Muscle of leg (tissue), 11 donors: ENCODE measurements around the gene UBL4A. TPM values are rescaled to one million over a fixed set of nuclear protein-coding genes. Genes with fewer than 3 reads are reported as not detected.

Experiments
- DNase-seq: peaks from one replicate; pipeline ENCODE4 v3.0.0; 2013
- H3K27ac ChIP-seq: one replicate; pipeline ENCODE4 v1.5.1; 2013; ENCODE audit warnings: mild to moderate bottlenecking, low read length, control low read depth
- H3K27me3 ChIP-seq: one replicate; pipeline ENCODE4 v1.6.1; 2013; ENCODE audit warnings: low read length; ENCODE audit not compliant: control insufficient read depth, insufficient read depth
- H3K36me3 ChIP-seq: one replicate; pipeline ENCODE4 v1.6.1; 2013; ENCODE audit warnings: low read length; ENCODE audit not compliant: control insufficient read depth, insufficient read depth
- H3K4me1 ChIP-seq: one replicate; pipeline ENCODE4 v1.6.1; 2013; ENCODE audit warnings: low read length; ENCODE audit not compliant: control insufficient read depth, insufficient read depth
- H3K4me3 ChIP-seq: one replicate; pipeline ENCODE4 v1.5.1; 2013; ENCODE audit warnings: low read length, control low read depth
- H3K9me3 ChIP-seq: replicated peaks from 2 replicates; pipeline ENCODE4 v1.6.1; 2013; ENCODE audit warnings: low read depth, low read length; ENCODE audit not compliant: control insufficient read depth
- WGBS: methylation state at CpG from one replicate; pipeline ENCODE4 v1.1.5; 2013; ENCODE audit warnings: missing lambda C conversion rate; ENCODE audit not compliant: insufficient coverage; 5-methylcytosine and 5-hydroxymethylcytosine counted together
- polyA plus RNA-seq, 8 donors: library from polyadenylated mRNA; unstranded; fragments of 120-200 nt; gene quantifications; one replicate each; pipeline versions ENCODE4 v1.2.1 to v1.2.3, GENCODE V29; 2013; ENCODE audit warnings: inconsistent platforms in 1 of 8, low replicate concordance in 1 of 8; ENCODE audit not compliant: insufficient read length in 8 of 8, insufficient read depth in 1 of 8
- total RNA-seq: library from RNA; stranded (reverse); fragments of 120-200 nt; gene quantifications from one replicate; pipeline ENCODE4 v1.2.4, GENCODE V29; 2013

Gene UBL4A
- total and polyA plus RNA-seq, 9 donors, result 20.3 to 27.8 (median 24.9) TPM

GRCh38 chrX:154464806-154465365 lies 21.5 kb downstream of the UBL4A start:
- Histone ChIP-seq H3K27me3 (no peaks in the 10 kb centered on the region), H3K4me3 (no peak overlapping the region), H3K27ac (no peak overlapping the region), H3K9me3 (peaks cover 3% of the 10 kb centered on the region), H3K4me1 (peaks cover 2% of the 10 kb centered on the region), H3K36me3 (peaks cover 63% of the 10 kb centered on the region)
- WGBS, result 93% methylated on average over 24 of the region's 28 CpGs
- no peak for DNase-seq

GRCh38 chrX:154463611-154464220 lies 22.7 kb downstream of the UBL4A start:
- peaks cover 55% of the 10 kb centered on the region for H3K36me3 ChIP-seq

GRCh38 chrX:154462396-154462795 lies 24.0 kb downstream of the UBL4A start:
- peaks cover 45% of the 10 kb centered on the region for H3K36me3 ChIP-seq
- no peak overlapping the region for H3K4me3 ChIP-seq
- H3K4me1 ChIP-seq, result peaks cover 9% of the 10 kb centered on the region
- 85% methylated on average over 7 of the region's 8 CpGs for WGBS
- H3K27me3 ChIP-seq, result no peaks in the 10 kb centered on the region
- H3K9me3 ChIP-seq, result peaks cover 2% of the 10 kb centered on the region
- H3K27ac ChIP-seq, result no peak overlapping the region
- no peak for DNase-seq

More at GRCh38 chrX:154463611-154464220, 22.7 kb downstream of the UBL4A start:
- no peak overlapping the region for H3K4me3 ChIP-seq
- 88% methylated on average over 28 of the region's 36 CpGs for WGBS
- peaks cover 2% of the 10 kb centered on the region for H3K9me3 ChIP-seq
- H3K27me3 ChIP-seq, result no peaks in the 10 kb centered on the region
- H3K4me1 ChIP-seq, result peaks cover 9% of the 10 kb centered on the region
- no peak for DNase-seq
- no peak overlapping the region for H3K27ac ChIP-seq

GRCh38 chrX:154460326-154460725 lies 26.1 kb downstream of the UBL4A start:
- peaks cover 9% of the 10 kb centered on the region for H3K4me1 ChIP-seq
- 84% methylated on average over 26 of the region's 26 CpGs for WGBS

GRCh38 chrX:154459832-154460231 lies 26.6 kb downstream of the UBL4A start:
- Histone ChIP-seq H3K9me3 (peaks cover 2% of the 10 kb centered on the region), H3K4me1 (peaks cover 9% of the 10 kb centered on the region), H3K27me3 (no peaks in the 10 kb centered on the region), H3K27ac (no peak overlapping the region), H3K4me3 (peak overlapping the region; percentile 65), H3K36me3 (peaks cover 32% of the 10 kb centered on the region)
- 41% methylated on average over 12 of the region's 14 CpGs for WGBS
- no peak for DNase-seq

More at GRCh38 chrX:154460326-154460725, 26.1 kb downstream of the UBL4A start:
- DNase-seq, result no peak
- H3K9me3 ChIP-seq, result peaks cover 2% of the 10 kb centered on the region
- H3K4me3 ChIP-seq, result no peak overlapping the region
- peaks cover 37% of the 10 kb centered on the region for H3K36me3 ChIP-seq
- no peak overlapping the region for H3K27ac ChIP-seq
- no peaks in the 10 kb centered on the region for H3K27me3 ChIP-seq

GRCh38 chrX:154458954-154459778 lies 27.2 kb downstream of the UBL4A start:
- peaks cover 2% of the 10 kb centered on the region for H3K9me3 ChIP-seq
- peak; percentile 28 for DNase-seq
- H3K4me3 ChIP-seq, result peak overlapping the region; percentile 65

GRCh38 chrX:154458116-154458953 lies 28.1 kb downstream of the UBL4A start, which contains the start of gene PLXNA3:
PLXNA3 (plus strand) TSS chrX:154458281; CDS start chrX:154460184, 1,903 bp downstream.
- Histone ChIP-seq H3K4me1 (peaks cover 9% of the 10 kb centered on the region), H3K27me3 (no peaks in the 10 kb centered on the region), H3K9me3 (peaks cover 2% of the 10 kb centered on the region), H3K27ac (no peak within 1 kb of the TSS), H3K4me3 (peak within 1 kb of the TSS; percentile 65), H3K36me3 (peaks cover 26% of the 10 kb centered on the region)
- WGBS, result 30% methylated on average over 67 of the region's 88 CpGs
- peak; percentile 69 for DNase-seq

More at GRCh38 chrX:154458954-154459778, 27.2 kb downstream of the UBL4A start:
- H3K27me3 ChIP-seq, result no peaks in the 10 kb centered on the region
- peaks cover 9% of the 10 kb centered on the region for H3K4me1 ChIP-seq
- WGBS, result 46% methylated on average over 10 of the region's 15 CpGs
- peaks cover 26% of the 10 kb centered on the region for H3K36me3 ChIP-seq
- no peak overlapping the region for H3K27ac ChIP-seq

- Histone ChIP-seq H3K27ac (no peak overlapping the region), H3K36me3 (peaks cover 21% of the 10 kb centered on the region), H3K9me3 (peaks cover under 1% of the 10 kb centered on the region), H3K4me3 (peak overlapping the region; percentile 43), H3K27me3 (no peaks in the 10 kb centered on the region), H3K4me1 (peaks cover 9% of the 10 kb centered on the region)
- 37% methylated on average over 59 of the region's 65 CpGs for whole genome bisulfite sequencing
- peak; percentile 39 for DNase-seq
These were observed 28.8 kb downstream of the UBL4A start for GRCh38 chrX:154457491-154458115.

GRCh38 chrX:154452823-154453222 lies 33.6 kb downstream of the UBL4A start:
- no peak overlapping the region for H3K27ac ChIP-seq
- 92% methylated on average over 4 of the region's 9 CpGs for WGBS

More at GRCh38 chrX:154452823-154453222, 33.6 kb downstream of the UBL4A start:
- Histone ChIP-seq H3K4me3 (no peak overlapping the region), H3K9me3 (no peaks in the 10 kb centered on the region), H3K36me3 (peaks cover 29% of the 10 kb centered on the region), H3K4me1 (no peaks in the 10 kb centered on the region), H3K27me3 (no peaks in the 10 kb centered on the region)
- DNase-seq, result no peak
